T-helper 1 cell treated with Interleukin-12 subunit alpha and Interleukin-12 subunit beta and Interleukin-4 antibody, amounts not matched to agents 30 μg/mL and 1 μg/mL, for 36 hours (primary cell): ENCODE results near the gene MAJIN.

Source experiments
- H3K27ac Mint-ChIP-seq: one replicate; pipeline ENCODE4 v1.8.0; 2021; ENCODE audit warnings: mild to moderate bottlenecking, mixed read lengths
- H3K27me3 Mint-ChIP-seq: one replicate; pipeline ENCODE4 v1.8.0; 2021; ENCODE audit warnings: low read depth, mixed read lengths
- H3K36me3 Mint-ChIP-seq: one replicate; pipeline ENCODE4 v1.8.0; 2021; ENCODE audit warnings: low read depth, mixed read lengths
- H3K4me1 Mint-ChIP-seq: one replicate; pipeline ENCODE4 v1.8.0; 2021; ENCODE audit warnings: low read depth, mixed read lengths
- H3K4me3 Mint-ChIP-seq: one replicate; pipeline ENCODE4 v1.8.0; 2021; ENCODE audit warnings: mild to moderate bottlenecking, moderate library complexity, mixed read lengths
- H3K9me3 Mint-ChIP-seq: one replicate; pipeline ENCODE4 v1.8.0; 2021; ENCODE audit warnings: mixed read lengths

MAJIN gene

GRCh38 chr11:64916775-64917662, 54.9 kb downstream of the MAJIN start, which contains the start of gene ATG2A:
ATG2A (minus strand) TSS chr11:64917209; CDS start chr11:64917135, 74 bp downstream.
- no peaks in the 10 kb centered on the region for H3K27me3 Mint-ChIP-seq

GRCh38 chr11:64916040-64916774, 55.7 kb downstream of the MAJIN start:
- peak overlapping the region; percentile 92 for H3K4me3 Mint-ChIP-seq
- H3K36me3 Mint-ChIP-seq, result peaks cover 8% of the 10 kb centered on the region
- H3K9me3 Mint-ChIP-seq, result no peaks in the 10 kb centered on the region
- peaks cover 16% of the 10 kb centered on the region for H3K4me1 Mint-ChIP-seq
- no peaks in the 10 kb centered on the region for H3K27me3 Mint-ChIP-seq
- H3K27ac Mint-ChIP-seq, result peak overlapping the region; percentile 95

More at GRCh38 chr11:64916775-64917662, 54.9 kb downstream of the MAJIN start, which contains the start of gene ATG2A:
- Mint-ChIP-seq H3K36me3 (peaks cover 2% of the 10 kb centered on the region), H3K9me3 (no peaks in the 10 kb centered on the region), H3K4me1 (peaks cover 16% of the 10 kb centered on the region), H3K27ac (peak within 1 kb of the TSS; percentile 95), H3K4me3 (peak within 1 kb of the TSS; percentile 92)

GRCh38 chr11:64915376-64915887, 56.5 kb downstream of the MAJIN start:
- Mint-ChIP-seq H3K27me3 (no peaks in the 10 kb centered on the region), H3K27ac (peak overlapping the region; percentile 36), H3K4me3 (peak overlapping the region; percentile 92), H3K9me3 (no peaks in the 10 kb centered on the region), H3K36me3 (peaks cover 13% of the 10 kb centered on the region), H3K4me1 (peaks cover 16% of the 10 kb centered on the region)

- H3K4me3 Mint-ChIP-seq, result peak overlapping the region; percentile 56
- H3K27me3 Mint-ChIP-seq, result no peaks in the 10 kb centered on the region
- peaks cover 16% of the 10 kb centered on the region for H3K4me1 Mint-ChIP-seq
- no peak overlapping the region for H3K27ac Mint-ChIP-seq
- H3K9me3 Mint-ChIP-seq, result no peaks in the 10 kb centered on the region
- H3K36me3 Mint-ChIP-seq, result peaks cover 16% of the 10 kb centered on the region
Measured at GRCh38 chr11:64914123-64914522, 57.8 kb downstream of the MAJIN start.

GRCh38 chr11:64913171-64913727, 58.7 kb downstream of the MAJIN start:
- Mint-ChIP-seq H3K27me3 (no peaks in the 10 kb centered on the region), H3K27ac (no peak overlapping the region), H3K4me1 (peaks cover 16% of the 10 kb centered on the region), H3K9me3 (no peaks in the 10 kb centered on the region), H3K4me3 (no peak overlapping the region), H3K36me3 (peaks cover 18% of the 10 kb centered on the region)

GRCh38 chr11:64911689-64912088, 60.2 kb downstream of the MAJIN start:
- Mint-ChIP-seq H3K27ac (no peak overlapping the region), H3K4me1 (peaks cover 11% of the 10 kb centered on the region), H3K4me3 (no peak overlapping the region), H3K36me3 (peaks cover 23% of the 10 kb centered on the region), H3K27me3 (no peaks in the 10 kb centered on the region), H3K9me3 (no peaks in the 10 kb centered on the region)

- Mint-ChIP-seq H3K27ac (no peak overlapping the region), H3K4me1 (peaks cover 6% of the 10 kb centered on the region), H3K9me3 (no peaks in the 10 kb centered on the region), H3K36me3 (peaks cover 23% of the 10 kb centered on the region), H3K27me3 (no peaks in the 10 kb centered on the region), H3K4me3 (no peak overlapping the region)
Measured at GRCh38 chr11:64911142-64911541, 60.8 kb downstream of the MAJIN start.

- no peak overlapping the region for H3K4me3 Mint-ChIP-seq
- peaks cover 24% of the 10 kb centered on the region for H3K36me3 Mint-ChIP-seq
- H3K27ac Mint-ChIP-seq, result no peak overlapping the region
- H3K9me3 Mint-ChIP-seq, result no peaks in the 10 kb centered on the region
- peaks cover 2% of the 10 kb centered on the region for H3K4me1 Mint-ChIP-seq
- no peaks in the 10 kb centered on the region for H3K27me3 Mint-ChIP-seq
Measured at GRCh38 chr11:64910451-64911093, 61.3 kb downstream of the MAJIN start.

GRCh38 chr11:64909653-64910343, 62.1 kb downstream of the MAJIN start:
- no peak overlapping the region for H3K27ac Mint-ChIP-seq
- H3K9me3 Mint-ChIP-seq, result no peaks in the 10 kb centered on the region
- no peak overlapping the region for H3K4me3 Mint-ChIP-seq
- peaks cover 30% of the 10 kb centered on the region for H3K36me3 Mint-ChIP-seq
- peaks cover 2% of the 10 kb centered on the region for H3K4me1 Mint-ChIP-seq
- H3K27me3 Mint-ChIP-seq, result no peaks in the 10 kb centered on the region

GRCh38 chr11:64908766-64909165, 63.1 kb downstream of the MAJIN start:
- H3K36me3 Mint-ChIP-seq, result peaks cover 28% of the 10 kb centered on the region
- H3K27ac Mint-ChIP-seq, result no peak overlapping the region
- H3K4me1 Mint-ChIP-seq, result no peaks in the 10 kb centered on the region
- H3K4me3 Mint-ChIP-seq, result no peak overlapping the region
- no peaks in the 10 kb centered on the region for H3K9me3 Mint-ChIP-seq
- H3K27me3 Mint-ChIP-seq, result no peaks in the 10 kb centered on the region

- H3K36me3 Mint-ChIP-seq, result peaks cover 29% of the 10 kb centered on the region
- H3K27me3 Mint-ChIP-seq, result no peaks in the 10 kb centered on the region
Measured at GRCh38 chr11:64906314-64906635, 65.6 kb downstream of the MAJIN start.

GRCh38 chr11:64905516-64906313, 66.2 kb downstream of the MAJIN start:
- no peaks in the 10 kb centered on the region for H3K27me3 Mint-ChIP-seq
- peaks cover 24% of the 10 kb centered on the region for H3K36me3 Mint-ChIP-seq
- no peak overlapping the region for H3K27ac Mint-ChIP-seq
- no peaks in the 10 kb centered on the region for H3K9me3 Mint-ChIP-seq
- H3K4me3 Mint-ChIP-seq, result no peak overlapping the region
- peaks cover 7% of the 10 kb centered on the region for H3K4me1 Mint-ChIP-seq

More at GRCh38 chr11:64906314-64906635, 65.6 kb downstream of the MAJIN start:
- no peaks in the 10 kb centered on the region for H3K9me3 Mint-ChIP-seq
- H3K4me1 Mint-ChIP-seq, result peaks cover 7% of the 10 kb centered on the region
- H3K4me3 Mint-ChIP-seq, result no peak overlapping the region
- no peak overlapping the region for H3K27ac Mint-ChIP-seq

- H3K36me3 Mint-ChIP-seq, result peaks cover 25% of the 10 kb centered on the region
Measured at GRCh38 chr11:64903291-64903833, 68.5 kb downstream of the MAJIN start.

More at GRCh38 chr11:64903291-64903833, 68.5 kb downstream of the MAJIN start:
- Mint-ChIP-seq H3K27me3 (no peaks in the 10 kb centered on the region), H3K9me3 (no peaks in the 10 kb centered on the region), H3K27ac (no peak overlapping the region), H3K4me1 (peaks cover 12% of the 10 kb centered on the region), H3K4me3 (no peak overlapping the region)
